Muscle of leg (tissue), 11 donors: Measurements from ENCODE around the gene ITPR3. TPM values are rescaled to one million over a fixed set of nuclear protein-coding genes. Genes with fewer than 3 reads are reported as not detected.

Experiments
- DNase-seq: peaks from one replicate; pipeline ENCODE4 v3.0.0; 2013
- H3K27ac ChIP-seq: one replicate; pipeline ENCODE4 v1.5.1; 2013; ENCODE audit warnings: mild to moderate bottlenecking, low read length, control low read depth
- H3K27me3 ChIP-seq: one replicate; pipeline ENCODE4 v1.6.1; 2013; ENCODE audit warnings: low read length; ENCODE audit not compliant: control insufficient read depth, insufficient read depth
- H3K36me3 ChIP-seq: one replicate; pipeline ENCODE4 v1.6.1; 2013; ENCODE audit warnings: low read length; ENCODE audit not compliant: control insufficient read depth, insufficient read depth
- H3K4me1 ChIP-seq: one replicate; pipeline ENCODE4 v1.6.1; 2013; ENCODE audit warnings: low read length; ENCODE audit not compliant: control insufficient read depth, insufficient read depth
- H3K4me3 ChIP-seq: one replicate; pipeline ENCODE4 v1.5.1; 2013; ENCODE audit warnings: low read length, control low read depth
- H3K9me3 ChIP-seq: replicated peaks from 2 replicates; pipeline ENCODE4 v1.6.1; 2013; ENCODE audit warnings: low read depth, low read length; ENCODE audit not compliant: control insufficient read depth
- WGBS: methylation state at CpG from one replicate; pipeline ENCODE4 v1.1.5; 2013; ENCODE audit warnings: missing lambda C conversion rate; ENCODE audit not compliant: insufficient coverage; 5-methylcytosine and 5-hydroxymethylcytosine counted together
- polyA plus RNA-seq, 8 donors: library from polyadenylated mRNA; unstranded; fragments of 120-200 nt; gene quantifications; one replicate each; pipeline versions ENCODE4 v1.2.1 to v1.2.3, GENCODE V29; 2013; ENCODE audit warnings: inconsistent platforms in 1 of 8, low replicate concordance in 1 of 8; ENCODE audit not compliant: insufficient read length in 8 of 8, insufficient read depth in 1 of 8
- total RNA-seq: library from RNA; stranded (reverse); fragments of 120-200 nt; gene quantifications from one replicate; pipeline ENCODE4 v1.2.4, GENCODE V29; 2013

ITPR3 gene
- total and polyA plus RNA-seq, 9 donors: 4.1 to 15.9 (median 9.2) TPM

DNA sequence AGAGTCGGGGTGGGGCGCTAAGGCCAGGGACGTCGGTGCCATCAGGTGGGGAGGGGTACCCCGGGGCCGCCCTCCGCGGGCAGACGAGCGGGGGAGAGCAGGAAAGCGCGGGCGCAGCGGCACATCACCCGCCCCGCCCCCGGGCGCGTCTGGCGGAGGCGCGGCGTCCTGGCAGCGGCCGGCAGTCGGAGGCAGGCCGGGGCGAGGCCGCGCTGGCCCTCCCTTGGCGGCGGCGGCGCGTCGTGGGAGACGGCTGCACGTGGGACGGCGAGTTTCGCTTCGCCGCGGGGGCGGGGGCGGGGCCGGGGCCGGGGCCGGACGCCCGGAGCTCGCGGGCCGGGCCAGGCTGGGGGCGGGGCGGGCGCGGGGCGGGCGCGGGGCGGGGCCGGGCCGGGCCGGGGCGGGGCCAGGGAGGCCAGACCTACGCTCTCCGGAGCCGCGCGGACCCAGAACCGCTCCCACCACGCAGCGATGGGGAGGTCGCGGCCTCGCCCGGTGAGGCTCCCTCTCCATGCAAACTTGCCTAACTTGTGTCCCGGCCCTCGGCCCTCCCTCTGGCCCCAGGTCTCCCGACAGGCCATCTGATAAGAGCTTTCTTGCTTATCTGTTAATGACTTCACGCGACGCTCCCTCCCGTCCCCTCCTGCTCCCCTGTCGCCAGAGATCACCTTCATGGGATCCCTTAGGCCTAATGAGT is 12.5 kb downstream of the ITPR3 start:
- H3K36me3 ChIP-seq: no peaks in the 10 kb centered on the region
- no peaks in the 10 kb centered on the region for H3K9me3 ChIP-seq
- under 1% methylated on average over 80 of the region's 86 CpGs for WGBS
- peaks cover 39% of the 10 kb centered on the region for H3K27me3 ChIP-seq
- H3K4me1 ChIP-seq: peaks cover 19% of the 10 kb centered on the region
- peak overlapping the region; percentile 46 for H3K4me3 ChIP-seq
- DNase-seq: peak; percentile 65
- no peak overlapping the region for H3K27ac ChIP-seq

GRCh38 chr6:33634161-33634727 is 13.1 kb downstream of the ITPR3 start:
- peaks cover 19% of the 10 kb centered on the region for H3K4me1 ChIP-seq
- H3K36me3 ChIP-seq: no peaks in the 10 kb centered on the region
- H3K27me3 ChIP-seq: peaks cover 39% of the 10 kb centered on the region
- H3K9me3 ChIP-seq: no peaks in the 10 kb centered on the region
- H3K27ac ChIP-seq: no peak overlapping the region
- H3K4me3 ChIP-seq: peak overlapping the region; percentile 46
- WGBS: 8% methylated on average over 9 of the region's 15 CpGs
- no peak for DNase-seq

DNA sequence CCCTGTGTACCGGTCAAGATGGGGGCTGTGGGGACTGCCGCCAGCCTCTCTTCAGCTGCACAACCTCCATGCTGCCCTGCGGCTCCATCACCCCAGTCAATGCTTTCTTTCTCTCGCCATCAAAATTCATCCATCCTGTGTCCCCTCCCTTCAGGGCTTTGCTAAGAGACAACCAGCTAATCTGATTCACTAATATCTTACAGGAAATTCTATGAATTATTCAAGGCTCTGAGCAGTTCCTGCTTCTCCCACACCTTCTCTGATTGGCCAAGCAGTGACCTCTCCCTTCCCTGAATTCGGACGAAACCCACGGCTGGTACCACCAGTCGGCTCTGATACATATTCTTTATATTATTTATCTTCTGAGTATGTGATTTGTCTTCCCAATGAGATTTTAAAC is 13.8 kb downstream of the ITPR3 start:
- Histone ChIP-seq H3K4me3 (no peak overlapping the region), H3K27ac (no peak overlapping the region), H3K9me3 (no peaks in the 10 kb centered on the region), H3K4me1 (peaks cover 19% of the 10 kb centered on the region), H3K36me3 (no peaks in the 10 kb centered on the region), H3K27me3 (peaks cover 39% of the 10 kb centered on the region)
- DNase-seq: no peak
- WGBS: 69% methylated on average over 4 of the region's 8 CpGs

DNA sequence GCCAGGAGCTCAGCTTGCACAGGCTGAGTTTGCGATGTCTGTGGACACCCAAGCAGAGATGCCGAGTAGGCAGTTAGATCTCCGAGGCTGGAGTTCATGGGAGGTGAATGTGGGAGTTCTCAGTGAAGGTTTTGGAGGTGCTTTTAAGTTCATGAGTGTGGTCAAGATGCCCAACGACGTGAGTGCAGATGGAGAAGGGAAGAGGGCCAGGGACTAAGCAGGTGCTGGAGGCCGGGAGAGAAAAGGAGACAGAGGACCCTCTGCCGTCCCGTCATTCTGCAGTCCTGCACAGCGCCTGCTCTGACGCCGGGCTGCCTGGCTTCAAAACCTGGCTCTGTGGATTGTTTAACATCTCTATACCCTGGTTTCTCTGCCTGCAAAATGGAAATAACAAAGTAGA is 15.5 kb downstream of the ITPR3 start:
- Histone ChIP-seq H3K9me3 (no peaks in the 10 kb centered on the region), H3K36me3 (no peaks in the 10 kb centered on the region), H3K27ac (no peak overlapping the region), H3K27me3 (peaks cover 44% of the 10 kb centered on the region), H3K4me3 (no peak overlapping the region), H3K4me1 (peaks cover 24% of the 10 kb centered on the region)
- 44% methylated on average over 5 of the region's 11 CpGs for WGBS
- no peak for DNase-seq

DNA sequence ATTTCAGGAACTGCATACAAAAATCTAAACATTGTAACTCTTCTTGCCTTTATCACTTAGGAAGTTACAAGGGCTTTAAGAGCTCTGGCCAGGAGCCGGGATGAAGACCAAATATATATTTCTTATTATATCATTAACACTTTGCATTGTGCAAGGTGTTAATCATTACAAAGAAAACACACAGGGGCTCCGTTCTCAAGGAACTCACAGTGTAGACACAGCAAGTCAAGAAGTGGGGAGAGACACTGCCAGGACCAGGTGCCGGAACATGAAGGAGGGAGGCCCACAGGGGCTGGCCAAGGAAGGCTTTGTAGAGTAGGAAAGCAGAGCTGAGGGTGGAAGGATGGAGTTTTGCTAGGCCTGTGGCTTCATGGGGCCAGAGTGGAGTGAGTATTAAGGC is 17.4 kb downstream of the ITPR3 start:
- Histone ChIP-seq H3K36me3 (no peaks in the 10 kb centered on the region), H3K9me3 (no peaks in the 10 kb centered on the region), H3K27ac (no peak overlapping the region), H3K4me3 (no peak overlapping the region), H3K4me1 (peaks cover 21% of the 10 kb centered on the region), H3K27me3 (peaks cover 40% of the 10 kb centered on the region)
- 80% methylated on average over 1 of the region's 3 CpGs for WGBS
- DNase-seq: no peak

GRCh38 chr6:33639559-33639958 is 18.4 kb downstream of the ITPR3 start:
- 88% methylated on average over 1 of the region's 1 CpG for WGBS
- Histone ChIP-seq H3K9me3 (no peaks in the 10 kb centered on the region), H3K36me3 (no peaks in the 10 kb centered on the region), H3K4me1 (peaks cover 12% of the 10 kb centered on the region), H3K27me3 (peaks cover 32% of the 10 kb centered on the region), H3K27ac (no peak overlapping the region), H3K4me3 (no peak overlapping the region)
- no peak for DNase-seq

DNA sequence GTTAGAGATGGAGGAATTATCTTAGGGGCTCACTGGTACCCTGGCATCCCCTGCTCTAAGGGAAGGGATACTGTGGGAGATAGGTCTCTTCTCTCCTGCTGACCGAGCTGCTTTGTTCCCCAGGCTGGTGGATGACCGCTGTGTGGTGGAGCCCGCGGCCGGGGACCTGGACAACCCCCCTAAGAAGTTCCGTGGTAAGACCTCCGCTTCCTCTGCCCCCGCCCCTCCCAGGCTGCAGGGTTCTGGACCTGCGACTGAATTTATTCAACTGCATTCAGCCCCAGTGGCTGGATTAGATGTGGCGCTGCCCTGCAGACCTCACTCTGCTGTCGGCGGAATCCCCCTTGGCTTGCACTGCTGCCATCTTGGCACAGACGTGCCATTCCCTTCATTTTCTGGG is 19.2 kb downstream of the ITPR3 start:
- no peaks in the 10 kb centered on the region for H3K36me3 ChIP-seq
- DNase-seq: no peak
- no peak overlapping the region for H3K27ac ChIP-seq
- H3K27me3 ChIP-seq: peaks cover 24% of the 10 kb centered on the region
- H3K4me3 ChIP-seq: no peak overlapping the region
- WGBS: 72% methylated on average over 12 of the region's 13 CpGs
- H3K4me1 ChIP-seq: peaks cover 9% of the 10 kb centered on the region
- H3K9me3 ChIP-seq: no peaks in the 10 kb centered on the region

GRCh38 chr6:33641144-33641543 is 20.0 kb downstream of the ITPR3 start:
- no peak for DNase-seq
- Histone ChIP-seq H3K9me3 (no peaks in the 10 kb centered on the region), H3K4me3 (no peak overlapping the region), H3K27me3 (peaks cover 18% of the 10 kb centered on the region), H3K36me3 (no peaks in the 10 kb centered on the region), H3K4me1 (peaks cover 9% of the 10 kb centered on the region), H3K27ac (no peak overlapping the region)
- WGBS: 77% methylated on average over 14 of the region's 15 CpGs

- Histone ChIP-seq H3K4me3 (no peak overlapping the region), H3K4me1 (peaks cover 9% of the 10 kb centered on the region), H3K27me3 (peaks cover 13% of the 10 kb centered on the region), H3K27ac (no peak overlapping the region), H3K36me3 (no peaks in the 10 kb centered on the region), H3K9me3 (no peaks in the 10 kb centered on the region)
- no peak for DNase-seq
- 40% methylated on average over 6 of the region's 7 CpGs for WGBS
Observed at GRCh38 chr6:33641602-33642001, 20.5 kb downstream of the ITPR3 start.

- Histone ChIP-seq H3K27me3 (peaks cover 8% of the 10 kb centered on the region), H3K27ac (no peak overlapping the region), H3K4me1 (peaks cover 9% of the 10 kb centered on the region), H3K4me3 (no peak overlapping the region), H3K36me3 (no peaks in the 10 kb centered on the region), H3K9me3 (no peaks in the 10 kb centered on the region)
- 57% methylated on average over 1 of the region's 4 CpGs for WGBS
- no peak for DNase-seq
Observed at GRCh38 chr6:33642897-33643296, 21.8 kb downstream of the ITPR3 start.
